OCI-M2 (cell line): ENCODE results near the gene CPAMD8.
A peak's percentile ranks its signal among the peaks of the same experiment; 100 is the strongest.

Experiments used
- DNase-seq: peaks from one replicate; lab custom pipeline; 2025; ENCODE audit not compliant: unreplicated experiment; lab: John Stamatoyannopoulos, UW

The CPAMD8 gene

GRCh38 chr19:16921766-16922591, 104.6 kb downstream of the CPAMD8 start:
- no peak for DNase-seq

- DNase-seq, result no peak
Measured at GRCh38 chr19:16920816-16921529, 105.6 kb downstream of the CPAMD8 start.

GRCh38 chr19:16919496-16919895, 107.1 kb downstream of the CPAMD8 start:
- no peak for DNase-seq

GRCh38 chr19:16917401-16917800, 109.2 kb downstream of the CPAMD8 start:
- DNase-seq, result no peak

GRCh38 chr19:16915734-16916133, 110.9 kb downstream of the CPAMD8 start:
- DNase-seq, result no peak

GRCh38 chr19:16915135-16915534, 111.5 kb downstream of the CPAMD8 start:
- no peak for DNase-seq

GRCh38 chr19:16914421-16914820, 112.2 kb downstream of the CPAMD8 start:
- no peak for DNase-seq

GRCh38 chr19:16912780-16913179, 113.8 kb downstream of the CPAMD8 start:
- DNase-seq, result no peak

GRCh38 chr19:16911046-16911445, 115.6 kb downstream of the CPAMD8 start:
- DNase-seq, result no peak

GRCh38 chr19:16908759-16909158, 117.9 kb downstream of the CPAMD8 start:
- no peak for DNase-seq

- DNase-seq, result no peak
Measured at GRCh38 chr19:16904599-16904998, 122.0 kb downstream of the CPAMD8 start.

GRCh38 chr19:16903347-16903746, 123.3 kb downstream of the CPAMD8 start:
- no peak for DNase-seq

GRCh38 chr19:16902545-16902944, 124.1 kb downstream of the CPAMD8 start:
- no peak for DNase-seq

GRCh38 chr19:16901491-16902175, 125.0 kb downstream of the CPAMD8 start:
- no peak for DNase-seq

- no peak for DNase-seq
Measured at GRCh38 chr19:16899566-16900075, 127.0 kb downstream of the CPAMD8 start.

GRCh38 chr19:16898361-16899015, 128.1 kb downstream of the CPAMD8 start:
- no peak for DNase-seq

- DNase-seq, result no peak
Measured at GRCh38 chr19:16897856-16898161, 128.8 kb downstream of the CPAMD8 start.

- peak; percentile 98 for DNase-seq
Measured at GRCh38 chr19:16897029-16897855, 129.4 kb downstream of the CPAMD8 start.

GRCh38 chr19:16896146-16897028, 130.2 kb downstream of the CPAMD8 start:
- DNase-seq, result peak; percentile 95
